HEK293 (cell line): ENCODE measurements around the gene NFIX.
A peak's percentile ranks its signal among the peaks of the same experiment; 100 is the strongest.

Experiments
- GLIS2 ChIP-seq: fragments of 450-650 bp; formaldehyde crosslinking; IDR thresholded peaks from 2 replicates; pipeline ENCODE4 v1.5.1; 2016; ENCODE audit warnings: missing biosample characterization, missing genetic modification characterization
- HOXD13 ChIP-seq: sonication (generic); formaldehyde crosslinking; IDR thresholded peaks from 2 replicates; pipeline ENCODE4 v1.8.0; 2022; ENCODE audit warnings: missing genetic modification reagents, borderline replicate concordance
- KLF8 ChIP-seq: fragments of 450-650 bp; formaldehyde crosslinking; IDR thresholded peaks from 2 replicates; pipeline ENCODE4 v1.5.1; 2016; ENCODE audit warnings: missing biosample characterization, missing genetic modification characterization
- OVOL3 ChIP-seq: fragments of 450-650 bp; formaldehyde crosslinking; IDR thresholded peaks from 2 replicates; pipeline ENCODE4 v1.5.1; 2016; ENCODE audit warnings: missing biosample characterization, missing genetic modification characterization
- REPIN1 ChIP-seq: fragments of 450-650 bp; formaldehyde crosslinking; IDR thresholded peaks from 2 replicates; pipeline ENCODE4 v1.5.1; 2017; ENCODE audit warnings: missing biosample characterization, missing genetic modification characterization, low read depth
- SETDB1 ChIP-seq: IDR thresholded peaks from one replicate; pipeline ENCODE4 v1.6.1; 2017; ENCODE audit warnings: mild to moderate bottlenecking, low read length, moderate library complexity, mixed read lengths; ENCODE audit not compliant: insufficient read length
- TCF7L2 ChIP-seq: IDR thresholded peaks from 2 replicates; pipeline ENCODE4 v1.6.1; 2011; ENCODE audit warnings: low read depth, mild to moderate bottlenecking, inconsistent platforms, low read length, moderate library complexity, borderline replicate concordance
- ZBTB1 ChIP-seq: fragments of 450-650 bp; formaldehyde crosslinking; IDR thresholded peaks from 2 replicates; pipeline ENCODE4 v1.5.1; 2016; ENCODE audit warnings: missing biosample characterization, missing genetic modification characterization
- ZBTB20 ChIP-seq: fragments of 450-650 bp; formaldehyde crosslinking; IDR thresholded peaks from 2 replicates; pipeline ENCODE4 v1.5.1; 2016; ENCODE audit warnings: missing biosample characterization, missing genetic modification characterization
- ZBTB21 ChIP-seq: fragments of 450-650 bp; formaldehyde crosslinking; IDR thresholded peaks from 2 replicates; pipeline ENCODE4 v1.5.1; 2017; ENCODE audit warnings: missing biosample characterization, missing genetic modification characterization
- ZNF174 ChIP-seq: fragments of 450-650 bp; formaldehyde crosslinking; IDR thresholded peaks from 2 replicates; pipeline ENCODE4 v1.5.0; 2017; ENCODE audit warnings: missing biosample characterization, mild to moderate bottlenecking, missing genetic modification characterization
- ZNF239 ChIP-seq: fragments of 450-650 bp; formaldehyde crosslinking; IDR thresholded peaks from 2 replicates; pipeline ENCODE4 v1.5.1; 2016; ENCODE audit warnings: missing biosample characterization, missing genetic modification characterization
- ZNF292 ChIP-seq: fragments of 450-650 bp; formaldehyde crosslinking; IDR thresholded peaks from 2 replicates; pipeline ENCODE4 v1.5.1; 2016; ENCODE audit warnings: low read depth, missing biosample characterization, missing genetic modification characterization, borderline replicate concordance
- ZNF335 ChIP-seq: fragments of 450-650 bp; formaldehyde crosslinking; conservative IDR thresholded peaks from 2 replicates; pipeline ENCODE4 v1.5.1; 2016; ENCODE audit warnings: missing biosample characterization, missing genetic modification characterization
- ZNF354C ChIP-seq: fragments of 450-650 bp; formaldehyde crosslinking; IDR thresholded peaks from 2 replicates; pipeline ENCODE4 v1.5.1; 2016; ENCODE audit warnings: missing biosample characterization, missing genetic modification characterization, low read depth, borderline replicate concordance
- ZNF394 ChIP-seq: fragments of 450-650 bp; formaldehyde crosslinking; IDR thresholded peaks from 2 replicates; pipeline ENCODE4 v1.5.1; 2016; ENCODE audit warnings: missing biosample characterization, missing genetic modification characterization, mild to moderate bottlenecking, moderate library complexity, borderline replicate concordance
- ZNF423 ChIP-seq: fragments of 450-650 bp; formaldehyde crosslinking; IDR thresholded peaks from 2 replicates; pipeline ENCODE4 v1.5.1; 2016; ENCODE audit warnings: missing biosample characterization, missing genetic modification characterization
- ZNF510 ChIP-seq: fragments of 450-650 bp; formaldehyde crosslinking; IDR thresholded peaks from 2 replicates; pipeline ENCODE4 v1.5.1; 2018; ENCODE audit warnings: mild to moderate bottlenecking, missing genetic modification characterization, missing biosample characterization; ENCODE audit not compliant: insufficient replicate concordance
- ZNF549 ChIP-seq: fragments of 450-650 bp; IDR thresholded peaks from 2 replicates; pipeline ENCODE4 v1.5.1; 2018; ENCODE audit warnings: missing biosample characterization, missing genetic modification characterization, mild to moderate bottlenecking, inconsistent platforms, moderate library complexity
- ZNF621 ChIP-seq: fragments of 450-650 bp; formaldehyde crosslinking; IDR thresholded peaks from 2 replicates; pipeline ENCODE4 v1.5.1; 2017; ENCODE audit warnings: missing biosample characterization, missing genetic modification characterization
- ZNF747 ChIP-seq: fragments of 450-650 bp; formaldehyde crosslinking; IDR thresholded peaks from 2 replicates; pipeline ENCODE4 v1.5.1; 2016; ENCODE audit warnings: missing biosample characterization, missing genetic modification characterization
- ZNF785 ChIP-seq: fragments of 450-650 bp; formaldehyde crosslinking; IDR thresholded peaks from 2 replicates; pipeline ENCODE4 v1.5.1; 2016; ENCODE audit warnings: missing biosample characterization, missing genetic modification characterization
- ZNF791 ChIP-seq: fragments of 450-650 bp; formaldehyde crosslinking; IDR thresholded peaks from 2 replicates; pipeline ENCODE4 v1.5.1; 2016; ENCODE audit warnings: missing biosample characterization, missing genetic modification characterization
- TF ChIP-seq, protein P1 (sequence below): fragments of 450-650 bp; formaldehyde crosslinking; IDR thresholded peaks from 2 replicates; pipeline ENCODE4 v1.5.1; 2016; ENCODE audit warnings: missing biosample characterization, missing genetic modification characterization
- TF ChIP-seq, protein P2 (sequence below): fragments of 450-650 bp; formaldehyde crosslinking; IDR thresholded peaks from 2 replicates; pipeline ENCODE4 v1.5.1; 2017; ENCODE audit warnings: missing biosample characterization, missing genetic modification characterization
- TF ChIP-seq, protein P3 (sequence below): fragments of 450-650 bp; formaldehyde crosslinking; IDR thresholded peaks from 2 replicates; pipeline ENCODE4 v1.5.1; 2016; ENCODE audit warnings: missing biosample characterization, missing genetic modification characterization
- TF ChIP-seq, protein P4 (sequence below): fragments of 450-650 bp; formaldehyde crosslinking; IDR thresholded peaks from 2 replicates; pipeline ENCODE4 v1.5.1; 2016; ENCODE audit warnings: missing biosample characterization, missing genetic modification characterization
- TF ChIP-seq, protein P5 (sequence below): fragments of 450-650 bp; formaldehyde crosslinking; IDR thresholded peaks from 2 replicates; pipeline ENCODE4 v1.5.1; 2016; ENCODE audit warnings: missing biosample characterization, missing genetic modification characterization
- TF ChIP-seq, protein P6 (sequence below): fragments of 450-650 bp; formaldehyde crosslinking; IDR thresholded peaks from 2 replicates; pipeline ENCODE4 v1.5.1; 2016; ENCODE audit warnings: missing biosample characterization, missing genetic modification characterization, low read depth

Gene NFIX

DNA sequence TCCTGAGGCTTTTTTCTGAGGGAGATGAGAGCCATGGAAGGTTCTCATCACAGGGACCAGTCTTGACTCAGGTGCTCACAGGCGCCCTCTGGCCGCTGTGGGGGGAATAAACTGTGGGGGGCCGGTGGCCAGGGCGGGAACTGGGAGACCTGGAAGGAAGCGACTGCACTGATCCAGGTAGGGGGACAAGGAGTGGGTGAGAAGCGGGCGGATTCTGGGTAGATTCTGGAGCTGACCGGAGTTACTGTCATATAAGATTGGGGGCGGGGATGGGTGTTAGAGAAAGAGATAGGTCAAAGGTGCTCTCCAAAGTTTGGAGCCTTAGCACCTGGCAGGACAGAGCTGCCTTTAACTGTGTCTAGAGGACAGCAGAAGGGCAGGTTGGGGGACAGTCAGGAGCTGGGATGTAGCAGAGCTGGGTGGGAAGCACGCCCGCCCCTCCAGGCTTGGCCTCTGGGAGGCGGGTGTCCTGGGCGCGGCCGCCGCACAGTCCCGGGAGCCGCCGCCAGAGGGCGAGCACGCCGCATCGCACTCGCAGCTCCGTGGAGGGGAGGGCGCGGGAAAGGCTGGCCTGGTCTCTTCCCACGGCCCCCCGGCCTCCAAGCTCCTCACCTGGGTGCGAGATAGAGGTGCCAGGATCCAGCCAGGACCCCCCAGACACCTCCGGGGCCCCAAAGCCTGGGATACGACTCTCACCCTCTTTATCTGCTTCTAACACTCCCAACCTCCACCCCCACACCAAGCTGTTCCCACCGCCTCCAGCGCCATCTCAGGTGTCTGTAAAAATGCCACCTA, 30.1 kb upstream of the NFIX start (continued):
- TF ChIP-seq ZNF747 (tag by site-specific recombination) (no peak), ZNF549 (no peak), ZNF791 (tag by site-specific recombination) (no peak), ZNF621 (no peak), HOXD13 (CRISPR knock-in tag) (no peak), ZNF510 (tag by site-specific recombination) (no peak), ZNF292 (tag by site-specific recombination) (no peak), ZBTB1 (0 out of 2 replicates have a peak, but pooled peaks have one; percentile 23), ZNF423 (no peak), ZNF354C (no peak), ZBTB21 (tag by site-specific recombination) (no peak; the same call in 1 of the 2 replicates), ZNF174 (tag by site-specific recombination) (no peak), ZNF335 (tag by site-specific recombination) (peak; percentile 84), KLF8 (tag by site-specific recombination) (peak; percentile 70; the same call in 1 of the 2 replicates), OVOL3 (tag by site-specific recombination) (no peak), TCF7L2 (no peak), ZNF394 (tag by site-specific recombination) (peak; percentile 67), SETDB1 (no peak), GLIS2 (peak; percentile 74), REPIN1 (tag by site-specific recombination) (0 out of 2 replicates have a peak, but pooled peaks have one; percentile 27), ZNF785 (tag by site-specific recombination) (0 out of 2 replicates have a peak, but pooled peaks have one; percentile 39), ZNF239 (tag by site-specific recombination) (no peak), ZBTB20 (tag by site-specific recombination) (0 out of 2 replicates have a peak, but pooled peaks have one; percentile 10)
- TF ChIP-seq, protein P1, sequence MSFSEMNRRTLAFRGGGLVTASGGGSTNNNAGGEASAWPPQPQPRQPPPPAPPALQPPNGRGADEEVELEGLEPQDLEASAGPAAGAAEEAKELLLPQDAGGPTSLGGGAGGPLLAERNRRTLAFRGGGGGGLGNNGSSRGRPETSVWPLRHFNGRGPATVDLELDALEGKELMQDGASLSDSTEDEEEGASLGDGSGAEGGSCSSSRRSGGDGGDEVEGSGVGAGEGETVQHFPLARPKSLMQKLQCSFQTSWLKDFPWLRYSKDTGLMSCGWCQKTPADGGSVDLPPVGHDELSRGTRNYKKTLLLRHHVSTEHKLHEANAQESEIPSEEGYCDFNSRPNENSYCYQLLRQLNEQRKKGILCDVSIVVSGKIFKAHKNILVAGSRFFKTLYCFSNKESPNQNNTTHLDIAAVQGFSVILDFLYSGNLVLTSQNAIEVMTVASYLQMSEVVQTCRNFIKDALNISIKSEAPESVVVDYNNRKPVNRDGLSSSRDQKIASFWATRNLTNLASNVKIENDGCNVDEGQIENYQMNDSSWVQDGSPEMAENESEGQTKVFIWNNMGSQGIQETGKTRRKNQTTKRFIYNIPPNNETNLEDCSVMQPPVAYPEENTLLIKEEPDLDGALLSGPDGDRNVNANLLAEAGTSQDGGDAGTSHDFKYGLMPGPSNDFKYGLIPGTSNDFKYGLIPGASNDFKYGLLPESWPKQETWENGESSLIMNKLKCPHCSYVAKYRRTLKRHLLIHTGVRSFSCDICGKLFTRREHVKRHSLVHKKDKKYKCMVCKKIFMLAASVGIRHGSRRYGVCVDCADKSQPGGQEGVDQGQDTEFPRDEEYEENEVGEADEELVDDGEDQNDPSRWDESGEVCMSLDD (tag by site-specific recombination): peak; percentile 66
- TF ChIP-seq, protein P2, sequence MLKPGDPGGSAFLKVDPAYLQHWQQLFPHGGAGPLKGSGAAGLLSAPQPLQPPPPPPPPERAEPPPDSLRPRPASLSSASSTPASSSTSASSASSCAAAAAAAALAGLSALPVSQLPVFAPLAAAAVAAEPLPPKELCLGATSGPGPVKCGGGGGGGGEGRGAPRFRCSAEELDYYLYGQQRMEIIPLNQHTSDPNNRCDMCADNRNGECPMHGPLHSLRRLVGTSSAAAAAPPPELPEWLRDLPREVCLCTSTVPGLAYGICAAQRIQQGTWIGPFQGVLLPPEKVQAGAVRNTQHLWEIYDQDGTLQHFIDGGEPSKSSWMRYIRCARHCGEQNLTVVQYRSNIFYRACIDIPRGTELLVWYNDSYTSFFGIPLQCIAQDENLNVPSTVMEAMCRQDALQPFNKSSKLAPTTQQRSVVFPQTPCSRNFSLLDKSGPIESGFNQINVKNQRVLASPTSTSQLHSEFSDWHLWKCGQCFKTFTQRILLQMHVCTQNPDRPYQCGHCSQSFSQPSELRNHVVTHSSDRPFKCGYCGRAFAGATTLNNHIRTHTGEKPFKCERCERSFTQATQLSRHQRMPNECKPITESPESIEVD (tag by site-specific recombination): no peak
- TF ChIP-seq, protein P3, sequence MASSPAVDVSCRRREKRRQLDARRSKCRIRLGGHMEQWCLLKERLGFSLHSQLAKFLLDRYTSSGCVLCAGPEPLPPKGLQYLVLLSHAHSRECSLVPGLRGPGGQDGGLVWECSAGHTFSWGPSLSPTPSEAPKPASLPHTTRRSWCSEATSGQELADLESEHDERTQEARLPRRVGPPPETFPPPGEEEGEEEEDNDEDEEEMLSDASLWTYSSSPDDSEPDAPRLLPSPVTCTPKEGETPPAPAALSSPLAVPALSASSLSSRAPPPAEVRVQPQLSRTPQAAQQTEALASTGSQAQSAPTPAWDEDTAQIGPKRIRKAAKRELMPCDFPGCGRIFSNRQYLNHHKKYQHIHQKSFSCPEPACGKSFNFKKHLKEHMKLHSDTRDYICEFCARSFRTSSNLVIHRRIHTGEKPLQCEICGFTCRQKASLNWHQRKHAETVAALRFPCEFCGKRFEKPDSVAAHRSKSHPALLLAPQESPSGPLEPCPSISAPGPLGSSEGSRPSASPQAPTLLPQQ: peak; percentile 54
- TF ChIP-seq, protein P4, sequence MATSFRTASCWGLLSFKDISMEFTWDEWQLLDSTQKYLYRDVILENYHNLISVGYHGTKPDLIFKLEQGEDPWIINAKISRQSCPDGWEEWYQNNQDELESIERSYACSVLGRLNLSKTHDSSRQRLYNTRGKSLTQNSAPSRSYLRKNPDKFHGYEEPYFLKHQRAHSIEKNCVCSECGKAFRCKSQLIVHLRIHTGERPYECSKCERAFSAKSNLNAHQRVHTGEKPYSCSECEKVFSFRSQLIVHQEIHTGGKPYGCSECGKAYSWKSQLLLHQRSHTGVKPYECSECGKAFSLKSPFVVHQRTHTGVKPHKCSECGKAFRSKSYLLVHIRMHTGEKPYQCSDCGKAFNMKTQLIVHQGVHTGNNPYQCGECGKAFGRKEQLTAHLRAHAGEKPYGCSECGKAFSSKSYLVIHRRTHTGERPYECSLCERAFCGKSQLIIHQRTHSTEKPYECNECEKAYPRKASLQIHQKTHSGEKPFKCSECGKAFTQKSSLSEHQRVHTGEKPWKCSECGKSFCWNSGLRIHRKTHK (tag by site-specific recombination): no peak
- TF ChIP-seq, protein P5, sequence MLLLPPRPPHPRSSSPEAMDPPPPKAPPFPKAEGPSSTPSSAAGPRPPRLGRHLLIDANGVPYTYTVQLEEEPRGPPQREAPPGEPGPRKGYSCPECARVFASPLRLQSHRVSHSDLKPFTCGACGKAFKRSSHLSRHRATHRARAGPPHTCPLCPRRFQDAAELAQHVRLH (tag by site-specific recombination): no peak
- TF ChIP-seq, protein P6, sequence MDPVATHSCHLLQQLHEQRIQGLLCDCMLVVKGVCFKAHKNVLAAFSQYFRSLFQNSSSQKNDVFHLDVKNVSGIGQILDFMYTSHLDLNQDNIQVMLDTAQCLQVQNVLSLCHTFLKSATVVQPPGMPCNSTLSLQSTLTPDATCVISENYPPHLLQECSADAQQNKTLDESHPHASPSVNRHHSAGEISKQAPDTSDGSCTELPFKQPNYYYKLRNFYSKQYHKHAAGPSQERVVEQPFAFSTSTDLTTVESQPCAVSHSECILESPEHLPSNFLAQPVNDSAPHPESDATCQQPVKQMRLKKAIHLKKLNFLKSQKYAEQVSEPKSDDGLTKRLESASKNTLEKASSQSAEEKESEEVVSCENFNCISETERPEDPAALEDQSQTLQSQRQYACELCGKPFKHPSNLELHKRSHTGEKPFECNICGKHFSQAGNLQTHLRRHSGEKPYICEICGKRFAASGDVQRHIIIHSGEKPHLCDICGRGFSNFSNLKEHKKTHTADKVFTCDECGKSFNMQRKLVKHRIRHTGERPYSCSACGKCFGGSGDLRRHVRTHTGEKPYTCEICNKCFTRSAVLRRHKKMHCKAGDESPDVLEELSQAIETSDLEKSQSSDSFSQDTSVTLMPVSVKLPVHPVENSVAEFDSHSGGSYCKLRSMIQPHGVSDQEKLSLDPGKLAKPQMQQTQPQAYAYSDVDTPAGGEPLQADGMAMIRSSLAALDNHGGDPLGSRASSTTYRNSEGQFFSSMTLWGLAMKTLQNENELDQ (tag by site-specific recombination): no peak
